BJ (cell line): ENCODE data around the gene PI4K2A. TPM values are rescaled to one million over a fixed set of nuclear protein-coding genes. Genes with fewer than 3 reads are reported as not detected.
"Not testable (repeated sequence)": the region's sequence is repeated elsewhere in the genome, so short reads cannot be mapped to it uniquely, and the experiment has no call there.

Source experiments
- CTCF ChIA-PET: fragments of 350-600 bp; formaldehyde crosslinking; extraction: SDS; loops from one replicate; lab custom pipeline; 2021; ENCODE audit warnings: antibody characterized with exemption, inconsistent platforms; lab: Yijun Ruan, JAX
- POLR2A ChIA-PET: fragments of 300-600 bp; sonication (Branson Sonifier 250); formaldehyde crosslinking; extraction: SDS; loops from one replicate; lab custom pipeline; 2021; ENCODE audit warnings: antibody characterized with exemption; lab: Charles Lee
- DNase-seq: peaks from one replicate; pipeline ENCODE4 v3.0.0-alpha.2; 2011; ENCODE audit warnings: low read depth
- H3K27me3 ChIP-seq: 2 replicates; pipeline ENCODE4 v1.6.0; 2011; ENCODE audit warnings: low read length; ENCODE audit not compliant: control insufficient read depth, insufficient read depth
- H3K36me3 ChIP-seq: 2 replicates; pipeline ENCODE4 v1.5.1; 2011; ENCODE audit warnings: low read length; ENCODE audit not compliant: control insufficient read depth, insufficient read depth
- H3K4me3 ChIP-seq: 2 replicates; pipeline ENCODE4 v1.5.1; 2011; ENCODE audit warnings: low read depth, mild to moderate bottlenecking, control low read depth, low read length
- CTCF ChIP-seq: IDR thresholded peaks from 2 replicates; pipeline ENCODE4 v1.5.1; 2011; ENCODE audit warnings: low read depth, mild to moderate bottlenecking, control low read depth, inconsistent platforms, low read length, moderate library complexity; ENCODE audit not compliant: insufficient read depth
- polyA plus RNA-seq: library from polyadenylated mRNA; depleted of rRNA; stranded (reverse); fragments of >200 nt; gene quantifications from 2 replicates; pipeline ENCODE4 v1.2.3, GENCODE V29; 2011

Gene PI4K2A
- polyA plus RNA-seq, 1 experiment, result 34.6 TPM

GRCh38 chr10:97690133-97690532, 49.7 kb downstream of the PI4K2A start:
- H3K4me3 ChIP-seq, result no peak overlapping the region
- POLR2A ChIA-PET, result interaction anchor here (0.5 to 0.8 kb wide), 2 partner anchors 23 to 41 kb away, joined by 9 to 10 read pairs; partner anchors contain the start of gene MARVELD1
- TF ChIP-seq CTCF, result no peak
- CTCF ChIA-PET, result interaction anchor here (0.6 to 7.8 kb wide), 8 partner anchors 11 to 340 kb away, joined by 3 to 62 read pairs (median 6); no protein-coding TSS in a partner anchor
- DNase-seq, result no peak
- H3K27me3 ChIP-seq, result no peaks in the 10 kb centered on the region
- H3K36me3 ChIP-seq, result no peaks in the 10 kb centered on the region

DNA sequence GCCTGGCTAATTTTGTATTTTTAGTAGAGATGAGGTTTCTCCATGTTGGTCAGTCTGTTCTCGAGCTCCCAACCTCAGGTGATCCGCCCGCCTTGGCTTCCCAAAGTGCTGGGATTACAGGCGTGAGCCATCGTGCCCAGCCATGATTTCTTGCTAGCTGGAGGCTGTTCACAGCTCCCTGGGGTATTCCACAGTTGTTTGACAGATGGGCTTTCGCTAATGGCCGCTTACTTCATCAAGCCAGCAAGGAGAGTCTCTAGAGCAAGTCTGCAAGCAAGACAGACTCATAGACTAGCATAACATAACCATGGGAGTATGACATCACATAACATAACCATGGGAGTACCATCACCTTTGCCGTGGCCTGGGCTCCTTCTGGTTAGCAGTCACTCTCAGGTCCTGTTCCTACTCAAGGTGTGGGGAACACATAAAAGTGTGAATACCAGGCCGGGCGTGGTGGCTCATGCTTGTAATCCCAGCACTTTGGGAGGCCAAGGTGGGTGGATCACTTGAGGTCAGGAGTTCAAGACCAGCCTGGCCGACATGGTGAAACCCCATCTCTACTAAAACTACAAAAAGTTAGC, 57.7 kb downstream of the PI4K2A start:
- DNase-seq, H3K27me3 ChIP-seq, H3K36me3 ChIP-seq, H3K4me3 ChIP-seq: not testable (repeated sequence)
- CTCF ChIA-PET, result interaction anchor here (1.5 to 3.7 kb wide), 5 partner anchors 11 to 34 kb away, joined by 4 to 17 read pairs (median 10); partner anchors contain the start of gene AVPI1
- POLR2A ChIA-PET, result interaction anchor here (0.6 kb wide), 1 partner anchor 15 kb away, joined by 6 read pairs; the partner anchor contains the start of gene MARVELD1

DNA sequence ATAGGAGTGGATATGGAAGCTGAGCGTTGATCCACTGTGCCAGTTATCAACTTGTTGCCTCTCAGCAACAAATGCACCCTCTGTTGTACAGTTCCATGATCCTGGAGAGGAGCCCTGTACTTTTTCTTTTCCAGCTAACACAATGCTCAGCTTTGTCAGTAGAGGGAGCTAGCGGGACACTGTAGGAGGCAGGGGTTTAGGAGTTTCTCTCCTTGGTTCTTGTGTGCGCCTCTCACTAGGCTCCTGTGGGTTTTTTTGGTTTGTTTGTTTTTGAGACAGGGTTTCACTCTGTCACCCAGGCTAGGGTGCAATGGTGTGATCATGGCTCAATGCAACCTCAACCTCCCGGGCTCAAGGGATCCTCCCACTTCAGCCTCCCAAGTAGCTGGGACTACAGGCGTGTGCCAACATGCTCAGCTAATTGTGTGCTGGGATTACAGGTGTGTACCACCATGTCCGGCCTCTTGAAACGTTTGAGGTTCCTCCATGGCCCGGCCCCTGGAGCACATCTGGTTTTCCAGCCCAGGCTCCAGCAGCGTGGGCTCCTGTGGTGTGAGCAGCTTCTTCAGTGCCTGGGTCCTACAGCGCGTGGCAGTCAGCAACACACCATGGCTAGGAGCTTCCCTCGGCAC, 61.1 kb downstream of the PI4K2A start:
- CTCF ChIA-PET, result interaction anchor here (0.7 to 20.3 kb wide), 25 partner anchors 8 to 168 kb away, joined by 3 to 517 read pairs (median 4); partner anchors contain the start of genes ANKRD2, AVPI1, MARVELD1 and ZFYVE27
- H3K27me3 ChIP-seq, result no peaks in the 10 kb centered on the region; the same call in 1 of the 2 replicates
- no peak for DNase-seq
- no peak overlapping the region for H3K4me3 ChIP-seq
- POLR2A ChIA-PET, result no interaction called here
- no peaks in the 10 kb centered on the region for H3K36me3 ChIP-seq
- peak; percentile 92 for TF ChIP-seq CTCF

DNA sequence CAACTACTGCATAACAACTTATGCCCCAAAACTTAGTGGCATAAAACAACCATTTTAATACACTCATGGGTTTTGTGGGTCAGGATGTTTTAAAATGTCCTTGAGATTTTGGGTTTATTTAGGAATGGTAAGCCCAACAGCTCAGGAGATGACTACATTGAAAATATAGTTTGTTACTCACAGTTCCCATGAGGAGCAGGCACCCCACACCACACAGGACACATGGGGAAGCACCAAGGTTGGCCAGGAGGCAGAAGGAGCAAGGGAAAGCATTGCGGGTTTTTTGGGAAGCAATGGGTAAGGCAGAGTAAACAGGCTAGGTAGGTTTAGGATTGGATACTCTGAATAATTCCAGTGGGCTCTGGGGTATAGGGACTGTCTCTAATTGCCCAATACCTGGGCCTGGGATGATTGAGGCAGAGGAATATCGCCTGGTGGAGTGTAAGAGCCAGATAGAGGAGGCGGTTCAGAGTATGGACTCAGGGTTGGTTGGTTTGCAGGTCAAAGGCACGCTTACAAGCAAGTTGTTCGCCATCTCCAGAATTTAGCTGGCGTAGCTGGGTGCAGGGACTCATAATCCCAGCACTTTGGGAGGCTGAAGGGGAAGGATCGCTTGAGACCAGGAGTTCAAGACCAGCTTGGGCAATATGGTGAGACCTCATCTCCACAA, 63.1 kb downstream of the PI4K2A start:
- DNase-seq, result no peak
- no peak for TF ChIP-seq CTCF
- POLR2A ChIA-PET, result no interaction called here
- Histone ChIP-seq H3K36me3 (no peaks in the 10 kb centered on the region), H3K27me3 (no peaks in the 10 kb centered on the region; the same call in 1 of the 2 replicates), H3K4me3 (no peak overlapping the region)
- CTCF ChIA-PET, result interaction anchor here (0.8 to 20.3 kb wide), 8 partner anchors 9 to 52 kb away, joined by 3 to 517 read pairs (median 4); partner anchors contain the start of genes AVPI1, MARVELD1 and ZFYVE27

- TF ChIP-seq CTCF, result no peak
Measured at GRCh38 chr10:97704341-97704740, 63.9 kb downstream of the PI4K2A start.

More at GRCh38 chr10:97704341-97704740, 63.9 kb downstream of the PI4K2A start:
- ChIA-PET CTCF (interaction anchor here (0.7 to 20.3 kb wide), 7 partner anchors 8 to 158 kb away, joined by 3 to 517 read pairs (median 5); partner anchors contain the start of genes AVPI1, MARVELD1 and ZFYVE27), POLR2A (no interaction called here)
- no peaks in the 10 kb centered on the region; the same call in 1 of the 2 replicates for H3K27me3 ChIP-seq
- no peak overlapping the region for H3K4me3 ChIP-seq
- no peak for DNase-seq
- H3K36me3 ChIP-seq, result no peaks in the 10 kb centered on the region
